B cell (primary cell): Measurements from ENCODE around the gene ANKRD13D. TPM values are rescaled to one million over a fixed set of nuclear protein-coding genes. Genes with fewer than 3 reads are reported as not detected.

ENCODE experiments used
- ATAC-seq: fragments of 200-7000 bp; cut with Tn5 transposase; one replicate; pipeline ENCODE4 v1.10.0; 2021; ENCODE audit warnings: low read depth, mild to moderate bottlenecking, moderate number of reproducible peaks, moderate library complexity
- CTCF ChIA-PET: fragments of 350-600 bp; sonication (Branson Sonifier 250); formaldehyde crosslinking; loops from one replicate; lab custom pipeline; 2021; ENCODE audit warnings: antibody characterized with exemption, inconsistent platforms; lab: Charles Lee
- POLR2A ChIA-PET: fragments of 350-600 bp; sonication (Branson Sonifier 250); formaldehyde crosslinking; loops from one replicate; lab custom pipeline; 2021; ENCODE audit warnings: antibody characterized with exemption; lab: Charles Lee
- DNase-seq: peaks from one replicate; pipeline ENCODE4 v3.0.0; 2013
- H2AFZ ChIP-seq: 2 replicates; pipeline ENCODE4 v1.6.1; 2012; ENCODE audit warnings: mild to moderate bottlenecking, low read depth, low read length; ENCODE audit not compliant: insufficient read depth, poor library complexity, severe bottlenecking
- H3K27ac ChIP-seq, 2 donors: 1 replicate in 1 of 2; 2 replicates in 1 of 2; pipeline ENCODE4 v1.5.1; 2012 to 2013; ENCODE audit warnings: low read length in 2 of 2, mild to moderate bottlenecking in 2 of 2, moderate library complexity in 1 of 2
- H3K27me3 ChIP-seq, 4 experiments: fragments of 200-600 bp in 1 of 4; sonication (generic) in 1 of 4; replicated peaks in 1 of 4; 1 replicate in 2 of 4; 2 replicates in 2 of 4; pipeline versions ENCODE4 v1.6.1 to v1.7.0; 2013 to 2016; ENCODE audit warnings: low read length in 3 of 4, mild to moderate bottlenecking in 2 of 4, mixed read lengths in 1 of 4, moderate library complexity in 1 of 4; ENCODE audit not compliant: insufficient read depth in 4 of 4, control insufficient read depth in 3 of 4; ENCODE audit errors: control extremely low read depth in 1 of 4
- H3K36me3 ChIP-seq, 2 experiments: replicated peaks in 1 of 2; 1 replicate in 1 of 2; 2 replicates in 1 of 2; pipeline versions ENCODE4 v1.6.1 to v1.7.1; 2013; ENCODE audit warnings: low read length in 1 of 2; ENCODE audit not compliant: insufficient read depth in 2 of 2, control insufficient read depth in 1 of 2; ENCODE audit errors: control extremely low read depth in 1 of 2, extremely low read depth in 1 of 2
- H3K4me1 ChIP-seq, 2 donors: fragments of 200-600 bp in 1 of 2; sonication (generic) in 1 of 2; 1 replicate in 1 of 2; 2 replicates in 1 of 2; pipeline versions ENCODE4 v1.5.1 to v1.6.1; 2013 to 2017; ENCODE audit warnings: low read length in 2 of 2; ENCODE audit not compliant: control insufficient read depth in 2 of 2, insufficient read depth in 2 of 2
- H3K4me2 ChIP-seq: replicated peaks from 2 replicates; pipeline ENCODE3; 2012; ENCODE audit warnings: mild to moderate bottlenecking, low read depth, low read length; ENCODE audit not compliant: poor library complexity, severe bottlenecking
- H3K4me3 ChIP-seq, 5 experiments: fragments of 200-600 bp in 1 of 5; sonication (generic) in 1 of 5; 1 replicate in 3 of 5; 2 replicates in 2 of 5; pipeline versions ENCODE4 v1.5.1 to v1.7.0; 2011 to 2016; ENCODE audit warnings: low read length in 4 of 5, mild to moderate bottlenecking in 4 of 5, low read depth in 2 of 5, control low read depth in 1 of 5, moderate library complexity in 1 of 5; ENCODE audit not compliant: insufficient read depth in 1 of 5; ENCODE audit errors: control extremely low read depth in 1 of 5, extremely low read depth in 1 of 5
- H3K79me2 ChIP-seq: fragments of 200-600 bp; sonication (generic); one replicate; pipeline ENCODE4 v1.6.0; 2016; ENCODE audit warnings: low read length; ENCODE audit not compliant: control insufficient read depth, insufficient read depth
- H3K9ac ChIP-seq: fragments of 200-600 bp; sonication (generic); 2 replicates; pipeline ENCODE4 v1.6.1; 2017; ENCODE audit warnings: mild to moderate bottlenecking, low read length, moderate library complexity
- H3K9me3 ChIP-seq, 3 donors: one replicate each; pipeline versions ENCODE4 v1.6.1 to v1.7.1; 2013; ENCODE audit warnings: low read length in 2 of 3; ENCODE audit not compliant: control insufficient read depth in 2 of 3, insufficient read depth in 1 of 3; ENCODE audit errors: control extremely low read depth in 1 of 3
- H4K20me1 ChIP-seq: 2 replicates; pipeline ENCODE4 v1.6.0; 2012; ENCODE audit warnings: mild to moderate bottlenecking, low read length; ENCODE audit not compliant: insufficient read depth, control insufficient read depth, poor library complexity, severe bottlenecking
- H3K27ac Mint-ChIP-seq: one replicate; pipeline ENCODE4 v1.8.0; 2021; ENCODE audit warnings: mixed read lengths
- H3K27me3 Mint-ChIP-seq: one replicate; pipeline ENCODE4 v1.8.0; 2021; ENCODE audit warnings: mixed read lengths
- H3K4me1 Mint-ChIP-seq: one replicate; pipeline ENCODE4 v1.8.0; 2021; ENCODE audit warnings: mixed read lengths
- H3K4me3 Mint-ChIP-seq: one replicate; pipeline ENCODE4 v1.8.0; 2021; ENCODE audit warnings: mixed read lengths
- H3K9me3 Mint-ChIP-seq: one replicate; pipeline ENCODE4 v1.8.0; 2022; ENCODE audit warnings: mixed read lengths; ENCODE audit not compliant: insufficient read depth
- CTCF ChIP-seq: fragments of 200-600 bp; IDR thresholded peaks from one replicate; pipeline ENCODE4 v1.8.0; 2022; ENCODE audit warnings: antibody characterized with exemption, mild to moderate bottlenecking
- EZH2 ChIP-seq: IDR thresholded peaks from 2 replicates; pipeline ENCODE4 v1.6.1; 2012; ENCODE audit warnings: borderline replicate concordance, low read depth, mild to moderate bottlenecking, moderate library complexity, low read length; ENCODE audit not compliant: insufficient read depth, poor library complexity, severe bottlenecking
- WGBS: methylation state at CpG from one replicate; pipeline ENCODE4 v1.1.5; 2013; ENCODE audit warnings: missing lambda C conversion rate; ENCODE audit not compliant: insufficient coverage; 5-methylcytosine and 5-hydroxymethylcytosine counted together
- intact Hi-C: fragments of 100-400 bp; cut with micrococcal nuclease; formaldehyde crosslinking; loops from one replicate; pipeline ENCODE4 v1.10.0; 2022
- polyA plus RNA-seq: library from polyadenylated mRNA; depleted of rRNA; stranded (reverse); fragments of >200 nt; gene quantifications from 2 replicates; pipeline ENCODE4 v1.2.3, GENCODE V29; 2012
- total RNA-seq, 2 donors: library from RNA; stranded (reverse); fragments of 120-200 nt in 1 of 2; gene quantifications; 1 replicate in 1 of 2; 2 replicates in 1 of 2; pipeline versions ENCODE4 v1.2.3 to v1.2.4, GENCODE V29; 2013 to 2022

The ANKRD13D gene
- total and polyA plus RNA-seq, 2 donors (not counting 1 experiment from before 2014, with no cell fraction given), result 189 to 252 TPM

GRCh38 chr11:67262731-67263675 lies 26.1 kb upstream of the ANKRD13D start:
- no peak overlapping the region for H3K27ac ChIP-seq
- peak overlapping the region; percentile 84 for H3K4me3 Mint-ChIP-seq
- intact Hi-C loops, result loop anchor here (1.0 to 10.0 kb wide), 3 partner anchors 54 to 322 kb away; partner anchors contain the start of gene GSTP1

More at GRCh38 chr11:67262731-67263675, 26.1 kb upstream of the ANKRD13D start:
- peak overlapping the region; percentile 65 for H3K4me2 ChIP-seq
- peak overlapping the region; percentile 10 for H3K9ac ChIP-seq
- Mint-ChIP-seq H3K27me3 (peaks cover 6% of the 10 kb centered on the region), H3K4me1 (peaks cover 45% of the 10 kb centered on the region), H3K27ac (peak overlapping the region; percentile 64), H3K9me3 (no peaks in the 10 kb centered on the region)
- peaks cover 35 to 37% of the 10 kb centered on the region in 2 donors for H3K4me1 ChIP-seq
- H3K9me3 ChIP-seq, result no peaks in the 10 kb centered on the region
- POLR2A ChIA-PET, result interaction anchor here (0.6 to 4.4 kb wide), 9 partner anchors 9 to 323 kb away, joined by 3 to 22 read pairs (median 4); partner anchors contain the start of gene ANKRD13D
- CTCF ChIA-PET, result interaction anchor here (0.6 to 8.9 kb wide), 27 partner anchors 9 to 216 kb away, joined by 3 to 229 read pairs (median 6); partner anchors contain the start of genes ANKRD13D and POLD4
- peak; percentile 79 for TF ChIP-seq CTCF
- TF ChIP-seq EZH2, result no peak
- H3K36me3 ChIP-seq, result peaks cover 0 to 5% of the 10 kb centered on the region in 2 experiments
- peaks cover 53% of the 10 kb centered on the region for H3K79me2 ChIP-seq
- WGBS, result 42% methylated on average over 20 of the region's 22 CpGs
- peak overlapping the region; percentile 71 for H2AFZ ChIP-seq
- peaks cover 11% of the 10 kb centered on the region for H4K20me1 ChIP-seq
- peak overlapping the region in 3 of 5 experiments; percentile 1 to 31 (median 21) for H3K4me3 ChIP-seq
- DNase-seq, result peak; percentile 81
- H3K27me3 ChIP-seq, result peaks cover 0 to 9% (median 2%) of the 10 kb centered on the region in 4 experiments
- ATAC-seq, result peak; percentile 55
